ENCODE results near the gene ADCYAP1.
"Not testable (repeated sequence)": the region's sequence is repeated elsewhere in the genome, so short reads cannot be mapped to it uniquely, and the experiment has no call there.

Gene ADCYAP1

GRCh38 chr18:904218-905090 lies at the start of gene ADCYAP1:
Gene ADCYAP1 (plus strand): TSS chr18:904871. CDS start chr18:905387, 516 bp downstream.
- no peak for DNase-seq (ENCODE audit: low read depth)

- DNase-seq (ENCODE audit: low read depth) = no peak
Observed at GRCh38 chr18:857986-858385, 46.7 kb upstream of the ADCYAP1 start.

GRCh38 chr18:864872-865273 lies 39.8 kb upstream of the ADCYAP1 start:
- DNase-seq (ENCODE audit: low read depth) = peak; percentile 34

GRCh38 chr18:867257-867656 lies 37.4 kb upstream of the ADCYAP1 start:
- no peak for DNase-seq (ENCODE audit: low read depth)

- not testable (repeated sequence) for DNase-seq (ENCODE audit: low read depth)
Observed at GRCh38 chr18:873426-873825, 31.2 kb upstream of the ADCYAP1 start.

GRCh38 chr18:875912-876311 lies 28.8 kb upstream of the ADCYAP1 start:
- DNase-seq (ENCODE audit: low read depth) = no peak

- no peak for DNase-seq (ENCODE audit: low read depth)
Observed at GRCh38 chr18:877238-877637, 27.4 kb upstream of the ADCYAP1 start.

GRCh38 chr18:886076-886475 lies 18.6 kb upstream of the ADCYAP1 start:
- no peak for DNase-seq (ENCODE audit: low read depth)

- no peak for DNase-seq (ENCODE audit: low read depth)
Observed at GRCh38 chr18:887716-888115, 17.0 kb upstream of the ADCYAP1 start.

- DNase-seq (ENCODE audit: low read depth) = no peak
Observed at GRCh38 chr18:892316-892715, 12.4 kb upstream of the ADCYAP1 start.

GRCh38 chr18:896315-896714 lies 8.4 kb upstream of the ADCYAP1 start:
- DNase-seq (ENCODE audit: low read depth) = no peak

- no peak for DNase-seq (ENCODE audit: low read depth)
Observed at GRCh38 chr18:901761-902160, 2.9 kb upstream of the ADCYAP1 start.

- DNase-seq (ENCODE audit: low read depth) = no peak
Observed at GRCh38 chr18:902229-902628, 2.4 kb upstream of the ADCYAP1 start.

GRCh38 chr18:903701-904100 lies 970 bp upstream of the ADCYAP1 start:
- DNase-seq (ENCODE audit: low read depth) = no peak

GRCh38 chr18:905307-905947 lies 756 bp downstream of the ADCYAP1 start:
- DNase-seq (ENCODE audit: low read depth) = no peak

- no peak for DNase-seq (ENCODE audit: low read depth)
Observed at GRCh38 chr18:905948-906415, 1.3 kb downstream of the ADCYAP1 start.

GRCh38 chr18:906416-907114 lies 1.9 kb downstream of the ADCYAP1 start:
- DNase-seq (ENCODE audit: low read depth) = no peak

GRCh38 chr18:907115-907884 lies 2.6 kb downstream of the ADCYAP1 start:
- no peak for DNase-seq (ENCODE audit: low read depth)

- DNase-seq (ENCODE audit: low read depth) = no peak
Observed at GRCh38 chr18:907885-908757, 3.5 kb downstream of the ADCYAP1 start.

- no peak for DNase-seq (ENCODE audit: low read depth)
Observed at GRCh38 chr18:908758-909724, 4.4 kb downstream of the ADCYAP1 start.
